ENCODE results near the gene GASK1A.

The GASK1A gene

GRCh38 chr3:42983927-42984326 is 4.8 kb downstream of the GASK1A start:
- TF ChIP-seq MYC (IDR thresholded peaks at IDR 0.05; ENCODE audit: low read depth, low read length): no peak
- TF ChIP-seq POLR2A (IDR thresholded peaks at IDR 0.05; ENCODE audit: extremely low read depth, insufficient read length): no peak
- no peak for TF ChIP-seq MAX (IDR thresholded peaks at IDR 0.05; ENCODE audit: low read depth, low read length)
- TF ChIP-seq CTCF (IDR thresholded peaks at IDR 0.05; ENCODE audit: low read depth, low read length): no peak
- no peak overlapping the region for H3K4me3 ChIP-seq (ENCODE audit: low read depth, low read length)
- no peak for DNase-seq (ENCODE audit: low read depth)

GRCh38 chr3:42984701-42985100 is 5.6 kb downstream of the GASK1A start:
- DNase-seq (ENCODE audit: low read depth): no peak
- no peak overlapping the region for H3K4me3 ChIP-seq (ENCODE audit: low read depth, low read length)
- TF ChIP-seq CTCF (IDR thresholded peaks at IDR 0.05; ENCODE audit: low read depth, low read length) (no peak), MAX (IDR thresholded peaks at IDR 0.05; ENCODE audit: low read depth, low read length) (no peak), POLR2A (IDR thresholded peaks at IDR 0.05; ENCODE audit: extremely low read depth, insufficient read length) (no peak), MYC (IDR thresholded peaks at IDR 0.05; ENCODE audit: low read depth, low read length) (no peak)

GRCh38 chr3:42988097-42988496 is 9.0 kb downstream of the GASK1A start:
- H3K4me3 ChIP-seq (ENCODE audit: low read depth, low read length): no peak overlapping the region
- TF ChIP-seq MAX (IDR thresholded peaks at IDR 0.05; ENCODE audit: low read depth, low read length): no peak
- DNase-seq (ENCODE audit: low read depth): no peak

GRCh38 chr3:42988566-42988965 is 9.5 kb downstream of the GASK1A start:
- DNase-seq (ENCODE audit: low read depth): no peak
- H3K4me3 ChIP-seq (ENCODE audit: low read depth, low read length): no peak overlapping the region
- no peak for TF ChIP-seq MAX (IDR thresholded peaks at IDR 0.05; ENCODE audit: low read depth, low read length)
- TF ChIP-seq MYC (IDR thresholded peaks at IDR 0.05; ENCODE audit: low read depth, low read length): no peak
- no peak for TF ChIP-seq POLR2A (IDR thresholded peaks at IDR 0.05; ENCODE audit: extremely low read depth, insufficient read length)
- TF ChIP-seq CTCF (IDR thresholded peaks at IDR 0.05; ENCODE audit: low read depth, low read length): no peak

- no peak for DNase-seq (ENCODE audit: low read depth)
- H3K4me3 ChIP-seq (ENCODE audit: low read depth, low read length): no peak overlapping the region
- no peak for TF ChIP-seq POLR2A (IDR thresholded peaks at IDR 0.05; ENCODE audit: extremely low read depth, insufficient read length)
- no peak for TF ChIP-seq CTCF (IDR thresholded peaks at IDR 0.05; ENCODE audit: low read depth, low read length)
- no peak for TF ChIP-seq MAX (IDR thresholded peaks at IDR 0.05; ENCODE audit: low read depth, low read length)
- no peak for TF ChIP-seq MYC (IDR thresholded peaks at IDR 0.05; ENCODE audit: low read depth, low read length)
Observed at GRCh38 chr3:42991341-42992315, 12.5 kb downstream of the GASK1A start.

- no peak for TF ChIP-seq CTCF (IDR thresholded peaks at IDR 0.05; ENCODE audit: low read depth, low read length)
- no peak for TF ChIP-seq MYC (IDR thresholded peaks at IDR 0.05; ENCODE audit: low read depth, low read length)
- TF ChIP-seq MAX (IDR thresholded peaks at IDR 0.05; ENCODE audit: low read depth, low read length): no peak
- TF ChIP-seq POLR2A (IDR thresholded peaks at IDR 0.05; ENCODE audit: extremely low read depth, insufficient read length): no peak
- H3K4me3 ChIP-seq (ENCODE audit: low read depth, low read length): no peak overlapping the region
Observed at GRCh38 chr3:42994595-42994994, 15.5 kb downstream of the GASK1A start.

More at GRCh38 chr3:42994595-42994994, 15.5 kb downstream of the GASK1A start:
- no peak for DNase-seq (ENCODE audit: low read depth)
